GM12892 (cell line): ENCODE data around the gene ACTL7A.
"Not testable (repeated sequence)": the region's sequence is repeated elsewhere in the genome, so short reads cannot be mapped to it uniquely, and the experiment has no call there.

Experiments used
- POLR2A ChIP-seq: IDR thresholded peaks from 2 replicates; pipeline ENCODE4 v1.6.1; 2011; ENCODE audit warnings: low read depth, low read length, control low read depth
- POLR2AphosphoS5 ChIP-seq: IDR thresholded peaks from 2 replicates; pipeline ENCODE4 v1.6.1; 2011; ENCODE audit warnings: low read depth, low read length, control low read depth

DNA sequence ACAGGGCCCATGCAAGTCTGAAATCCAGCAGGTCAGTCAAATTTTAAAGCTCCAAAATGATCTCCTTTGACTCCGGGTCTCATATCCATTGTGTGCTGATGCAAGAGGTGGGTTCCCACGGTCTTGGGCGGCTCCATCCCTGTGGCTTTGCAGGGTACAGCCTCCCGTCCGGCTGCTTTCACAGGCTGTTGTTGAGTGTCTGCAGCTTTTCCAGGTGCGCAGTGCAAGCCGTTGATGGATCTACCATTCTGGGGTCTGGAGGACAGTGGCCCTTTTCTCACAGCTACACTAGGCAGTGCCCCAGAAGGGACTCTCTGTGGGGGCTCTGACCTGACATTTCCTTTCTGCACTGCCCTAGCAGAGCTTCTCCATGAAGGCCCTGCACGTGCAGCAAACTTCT lies 13.8 kb upstream of the ACTL7A start:
- not testable (repeated sequence) for TF ChIP-seq POLR2A, POLR2AphosphoS5
